Central memory CD4-positive, alpha-beta T cell (primary cell): Measurements from ENCODE around the gene RPL36.

ENCODE experiments used
- DNase-seq: peaks from one replicate; pipeline ENCODE4 v3.0.0; 2022
- total RNA-seq, 3 experiments: gene quantifications; one replicate each; lab custom pipeline; 2026; lab: John Stamatoyannopoulos, UW

Gene RPL36
- 282 to 634 (median 513) reads per million in 3 experiments for total RNA-seq

GRCh38 chr19:5690125-5690954, at the start of gene RPL36:
RPL36 (plus strand) TSS chr19:5690295; CDS start chr19:5690508, 213 bp downstream.
- DNase-seq, result peak; percentile 97

- no peak for DNase-seq
Observed at GRCh38 chr19:5641171-5641570, 48.9 kb upstream of the RPL36 start.

GRCh38 chr19:5642204-5642603, 47.9 kb upstream of the RPL36 start:
- no peak for DNase-seq

- DNase-seq, result no peak
Observed at GRCh38 chr19:5643060-5643459, 47.0 kb upstream of the RPL36 start.

- DNase-seq, result no peak
Observed at GRCh38 chr19:5644037-5644436, 46.1 kb upstream of the RPL36 start.

GRCh38 chr19:5645409-5645808, 44.7 kb upstream of the RPL36 start:
- DNase-seq, result no peak

- no peak for DNase-seq
Observed at GRCh38 chr19:5646703-5647102, 43.4 kb upstream of the RPL36 start.

GRCh38 chr19:5648464-5648863, 41.6 kb upstream of the RPL36 start:
- no peak for DNase-seq

GRCh38 chr19:5651361-5651760, 38.7 kb upstream of the RPL36 start:
- no peak for DNase-seq

GRCh38 chr19:5652261-5652660, 37.8 kb upstream of the RPL36 start:
- DNase-seq, result no peak

GRCh38 chr19:5654931-5655330, 35.2 kb upstream of the RPL36 start:
- DNase-seq, result no peak

- DNase-seq, result no peak
Observed at GRCh38 chr19:5655412-5655811, 34.7 kb upstream of the RPL36 start.

GRCh38 chr19:5661483-5661882, 28.6 kb upstream of the RPL36 start:
- no peak for DNase-seq

- no peak for DNase-seq
Observed at GRCh38 chr19:5663904-5664303, 26.2 kb upstream of the RPL36 start.

- DNase-seq, result no peak
Observed at GRCh38 chr19:5664515-5664914, 25.6 kb upstream of the RPL36 start.

GRCh38 chr19:5665781-5666513, 24.1 kb upstream of the RPL36 start:
- DNase-seq, result no peak

- DNase-seq, result no peak
Observed at GRCh38 chr19:5666921-5667610, 23.0 kb upstream of the RPL36 start.

GRCh38 chr19:5667751-5668271, 22.3 kb upstream of the RPL36 start:
- no peak for DNase-seq

GRCh38 chr19:5669212-5669611, 20.9 kb upstream of the RPL36 start:
- DNase-seq, result no peak

- no peak for DNase-seq
Observed at GRCh38 chr19:5671600-5671999, 18.5 kb upstream of the RPL36 start.

GRCh38 chr19:5672708-5673459, 17.2 kb upstream of the RPL36 start:
- no peak for DNase-seq

GRCh38 chr19:5673752-5674151, 16.3 kb upstream of the RPL36 start:
- no peak for DNase-seq
